ENCODE results near the gene PGM5.

- TF ChIP-seq, protein P1, sequence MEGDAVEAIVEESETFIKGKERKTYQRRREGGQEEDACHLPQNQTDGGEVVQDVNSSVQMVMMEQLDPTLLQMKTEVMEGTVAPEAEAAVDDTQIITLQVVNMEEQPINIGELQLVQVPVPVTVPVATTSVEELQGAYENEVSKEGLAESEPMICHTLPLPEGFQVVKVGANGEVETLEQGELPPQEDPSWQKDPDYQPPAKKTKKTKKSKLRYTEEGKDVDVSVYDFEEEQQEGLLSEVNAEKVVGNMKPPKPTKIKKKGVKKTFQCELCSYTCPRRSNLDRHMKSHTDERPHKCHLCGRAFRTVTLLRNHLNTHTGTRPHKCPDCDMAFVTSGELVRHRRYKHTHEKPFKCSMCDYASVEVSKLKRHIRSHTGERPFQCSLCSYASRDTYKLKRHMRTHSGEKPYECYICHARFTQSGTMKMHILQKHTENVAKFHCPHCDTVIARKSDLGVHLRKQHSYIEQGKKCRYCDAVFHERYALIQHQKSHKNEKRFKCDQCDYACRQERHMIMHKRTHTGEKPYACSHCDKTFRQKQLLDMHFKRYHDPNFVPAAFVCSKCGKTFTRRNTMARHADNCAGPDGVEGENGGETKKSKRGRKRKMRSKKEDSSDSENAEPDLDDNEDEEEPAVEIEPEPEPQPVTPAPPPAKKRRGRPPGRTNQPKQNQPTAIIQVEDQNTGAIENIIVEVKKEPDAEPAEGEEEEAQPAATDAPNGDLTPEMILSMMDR (IDR thresholded peaks at IDR 0.05; ENCODE audit: low read length): peak; percentile 64
- TF ChIP-seq EZH2 (IDR thresholded peaks at IDR 0.05; ENCODE audit: borderline replicate concordance, low read length): no peak
These were observed 60.6 kb downstream of the PGM5 start for GRCh38 chr9:68416936-68417564.
